ENCODE data around the gene NTF4. TPM values are rescaled to one million over a fixed set of nuclear protein-coding genes. Genes with fewer than 3 reads are reported as not detected.
A peak's percentile ranks its signal among the peaks of the same experiment; 100 is the strongest.

Gene NTF4
- total RNA-seq, 1 donor from 2014 or later = 3.9 TPM

DNA sequence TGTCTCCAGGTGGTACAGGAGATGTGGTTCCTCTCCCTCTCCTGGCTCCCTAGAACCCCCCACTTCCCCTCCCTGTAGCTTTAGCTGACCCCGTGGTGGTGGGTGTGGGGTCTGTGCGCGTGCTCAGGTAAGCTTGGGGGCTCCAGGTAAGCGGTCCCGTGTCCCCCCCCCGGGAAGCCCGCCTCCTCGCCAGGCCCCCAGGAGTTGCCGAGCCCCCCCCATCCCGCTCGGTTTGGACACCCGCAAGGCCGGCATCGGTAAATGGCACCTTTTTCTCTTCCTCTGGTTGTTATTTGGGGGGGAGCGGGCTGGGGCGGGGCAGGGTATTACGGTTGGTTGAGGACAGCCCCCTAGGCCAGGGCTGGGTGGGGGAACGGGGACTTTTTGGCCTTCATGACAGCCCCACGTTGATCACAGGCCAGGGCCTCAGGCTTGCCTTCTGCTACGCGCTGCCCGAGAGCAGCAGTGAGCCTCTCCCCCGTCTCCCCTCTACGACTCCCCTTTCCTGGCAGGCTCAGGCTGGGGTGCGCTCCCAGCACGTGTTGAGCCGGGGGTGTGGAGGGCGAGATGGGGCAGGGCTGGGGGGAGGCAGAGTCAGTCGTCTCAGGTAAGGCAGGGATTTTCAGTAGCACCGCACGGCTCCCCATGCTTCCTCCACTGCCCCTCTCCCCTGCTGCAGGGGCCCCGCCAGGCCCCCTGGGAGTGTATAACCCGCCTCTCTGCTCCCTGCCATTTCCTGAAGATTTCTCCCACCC lies 38.9 kb upstream of the NTF4 start:
- H3K4me3 Mint-ChIP-seq = no peak overlapping the region
- no peak overlapping the region for H3K27ac Mint-ChIP-seq
- DNase-seq (ENCODE audit: extremely low spot score, unreplicated experiment) = no peak
- TF ChIP-seq, protein P1, sequence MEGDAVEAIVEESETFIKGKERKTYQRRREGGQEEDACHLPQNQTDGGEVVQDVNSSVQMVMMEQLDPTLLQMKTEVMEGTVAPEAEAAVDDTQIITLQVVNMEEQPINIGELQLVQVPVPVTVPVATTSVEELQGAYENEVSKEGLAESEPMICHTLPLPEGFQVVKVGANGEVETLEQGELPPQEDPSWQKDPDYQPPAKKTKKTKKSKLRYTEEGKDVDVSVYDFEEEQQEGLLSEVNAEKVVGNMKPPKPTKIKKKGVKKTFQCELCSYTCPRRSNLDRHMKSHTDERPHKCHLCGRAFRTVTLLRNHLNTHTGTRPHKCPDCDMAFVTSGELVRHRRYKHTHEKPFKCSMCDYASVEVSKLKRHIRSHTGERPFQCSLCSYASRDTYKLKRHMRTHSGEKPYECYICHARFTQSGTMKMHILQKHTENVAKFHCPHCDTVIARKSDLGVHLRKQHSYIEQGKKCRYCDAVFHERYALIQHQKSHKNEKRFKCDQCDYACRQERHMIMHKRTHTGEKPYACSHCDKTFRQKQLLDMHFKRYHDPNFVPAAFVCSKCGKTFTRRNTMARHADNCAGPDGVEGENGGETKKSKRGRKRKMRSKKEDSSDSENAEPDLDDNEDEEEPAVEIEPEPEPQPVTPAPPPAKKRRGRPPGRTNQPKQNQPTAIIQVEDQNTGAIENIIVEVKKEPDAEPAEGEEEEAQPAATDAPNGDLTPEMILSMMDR (conservative IDR thresholded peaks at IDR 0.05) = no peak
- H3K4me1 Mint-ChIP-seq (ENCODE audit: unreplicated experiment) = peaks cover 19% of the 10 kb centered on the region
- no peaks in the 10 kb centered on the region for H3K27me3 Mint-ChIP-seq
- no peaks in the 10 kb centered on the region for H3K9me3 Mint-ChIP-seq
- peaks cover 33% of the 10 kb centered on the region for H3K36me3 Mint-ChIP-seq

- Mint-ChIP-seq H3K36me3 (peaks cover 34% of the 10 kb centered on the region), H3K27ac (no peak overlapping the region), H3K4me1 (ENCODE audit: unreplicated experiment) (peaks cover 24% of the 10 kb centered on the region), H3K4me3 (no peak overlapping the region), H3K9me3 (no peaks in the 10 kb centered on the region), H3K27me3 (no peaks in the 10 kb centered on the region)
- TF ChIP-seq, protein P1 (conservative IDR thresholded peaks at IDR 0.05) = no peak
- DNase-seq (ENCODE audit: extremely low spot score, unreplicated experiment) = no peak
Observed at GRCh38 chr19:49102303-49102702, 37.7 kb upstream of the NTF4 start.

DNA sequence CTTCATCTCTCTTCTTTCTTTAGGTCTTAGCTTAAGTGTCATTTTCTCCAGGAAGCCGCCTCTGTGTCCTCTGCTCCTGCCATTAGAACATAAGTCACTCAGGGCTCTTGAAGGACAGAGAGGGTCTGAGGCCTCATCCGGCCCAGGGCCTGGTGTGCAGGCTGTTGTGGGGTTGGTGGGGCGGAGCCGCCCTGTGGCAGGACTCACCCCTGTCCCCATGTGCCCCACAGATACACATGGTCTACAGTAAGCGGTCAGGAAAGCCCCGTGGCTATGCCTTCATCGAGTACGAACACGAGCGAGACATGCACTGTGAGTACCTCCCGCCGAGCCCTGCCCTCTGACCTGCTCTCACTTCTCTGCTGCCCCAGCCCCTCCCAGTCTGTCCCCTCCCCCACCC lies 36.5 kb upstream of the NTF4 start:
- peaks cover 24% of the 10 kb centered on the region for H3K36me3 Mint-ChIP-seq
- H3K27ac Mint-ChIP-seq = no peak overlapping the region
- no peak for DNase-seq (ENCODE audit: extremely low spot score, unreplicated experiment)
- H3K27me3 Mint-ChIP-seq = no peaks in the 10 kb centered on the region
- peaks cover 19% of the 10 kb centered on the region for H3K4me1 Mint-ChIP-seq (ENCODE audit: unreplicated experiment)
- TF ChIP-seq, protein P1 (conservative IDR thresholded peaks at IDR 0.05) = no peak
- no peak overlapping the region for H3K4me3 Mint-ChIP-seq
- no peaks in the 10 kb centered on the region for H3K9me3 Mint-ChIP-seq

GRCh38 chr19:49098795-49099194 lies 34.2 kb upstream of the NTF4 start:
- Mint-ChIP-seq H3K9me3 (no peaks in the 10 kb centered on the region), H3K4me3 (no peak overlapping the region), H3K36me3 (peaks cover 18% of the 10 kb centered on the region), H3K27me3 (no peaks in the 10 kb centered on the region), H3K27ac (no peak overlapping the region), H3K4me1 (ENCODE audit: unreplicated experiment) (peaks cover 8% of the 10 kb centered on the region)
- no peak for DNase-seq (ENCODE audit: extremely low spot score, unreplicated experiment)
- TF ChIP-seq, protein P1 (conservative IDR thresholded peaks at IDR 0.05) = no peak

GRCh38 chr19:49097453-49098288 lies 33.1 kb upstream of the NTF4 start:
- Mint-ChIP-seq H3K4me1 (ENCODE audit: unreplicated experiment) (peaks cover 8% of the 10 kb centered on the region), H3K27me3 (no peaks in the 10 kb centered on the region), H3K4me3 (no peak overlapping the region), H3K27ac (peak overlapping the region; percentile 6), H3K36me3 (peaks cover 18% of the 10 kb centered on the region), H3K9me3 (no peaks in the 10 kb centered on the region)
- no peak for DNase-seq (ENCODE audit: extremely low spot score, unreplicated experiment)
- TF ChIP-seq, protein P1 (conservative IDR thresholded peaks at IDR 0.05) = peak; percentile 99

All from type B pancreatic cell (in vitro differentiated cells).